Tibial nerve (tissue), 4 donors: ENCODE data around the gene LPXN.

Experiments
- CTCF ChIP-seq, 5 experiments: fragments of 200-600 bp in 3 of 5; fragments of 450-650 bp in 2 of 5; sonication (generic) in 3 of 5; IDR thresholded peaks; one replicate each; pipeline ENCODE4 v1.5.1; 2016 to 2019; ENCODE audit warnings: antibody characterized with exemption in 5 of 5, mild to moderate bottlenecking in 3 of 5, moderate library complexity in 2 of 5
- EP300 ChIP-seq, 2 donors: sonication (generic); formaldehyde crosslinking; IDR thresholded peaks; one replicate each; pipeline ENCODE4 v1.6.1; 2017; ENCODE audit warnings: antibody characterized with exemption in 2 of 2, mild to moderate bottlenecking in 1 of 2
- POLR2A ChIP-seq, 2 donors: fragments of 450-650 bp; IDR thresholded peaks; one replicate each; pipeline ENCODE4 v1.6.1; 2017; ENCODE audit warnings: antibody characterized with exemption in 2 of 2, mild to moderate bottlenecking in 2 of 2, moderate library complexity in 2 of 2

- TF ChIP-seq POLR2A (IDR thresholded peaks at IDR 0.05) (no peak), EP300 (IDR thresholded peaks at IDR 0.05) (no peak), CTCF (IDR thresholded peaks at IDR 0.05) (no peak)
Observed at GRCh38 chr11:58508005-58508404, 67.7 kb downstream of the LPXN start, which contains the start of gene OR5B21.
